GM19438 (cell line): ENCODE results near the gene CBX2.
"Not testable (repeated sequence)": the region's sequence is repeated elsewhere in the genome, so short reads cannot be mapped to it uniquely, and the experiment has no call there.

ENCODE experiments used
- ATAC-seq: cut with Tn5 transposase; IDR thresholded peaks from one replicate; pipeline ENCODE4 v1.9.1; 2021; ENCODE audit warnings: low read depth; ENCODE audit not compliant: unreplicated experiment

The CBX2 gene

DNA sequence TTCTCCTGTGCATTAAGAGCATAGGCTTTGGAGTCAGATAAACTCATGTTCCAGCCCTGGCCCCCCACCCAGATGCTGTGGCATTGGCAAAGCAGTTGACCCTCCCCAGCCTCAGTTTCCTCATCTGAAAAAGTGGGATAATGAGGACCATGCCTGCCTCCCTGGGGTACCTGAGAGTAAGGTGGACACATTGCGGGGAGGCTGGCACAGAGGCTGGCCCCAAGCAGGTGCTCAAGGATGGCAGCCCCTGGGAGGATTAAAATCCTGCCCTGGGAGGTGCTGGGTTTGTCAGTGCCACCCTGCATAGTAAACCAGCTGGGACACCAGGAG lies 35.4 kb upstream of the CBX2 start:
- ATAC-seq = no peak

DNA sequence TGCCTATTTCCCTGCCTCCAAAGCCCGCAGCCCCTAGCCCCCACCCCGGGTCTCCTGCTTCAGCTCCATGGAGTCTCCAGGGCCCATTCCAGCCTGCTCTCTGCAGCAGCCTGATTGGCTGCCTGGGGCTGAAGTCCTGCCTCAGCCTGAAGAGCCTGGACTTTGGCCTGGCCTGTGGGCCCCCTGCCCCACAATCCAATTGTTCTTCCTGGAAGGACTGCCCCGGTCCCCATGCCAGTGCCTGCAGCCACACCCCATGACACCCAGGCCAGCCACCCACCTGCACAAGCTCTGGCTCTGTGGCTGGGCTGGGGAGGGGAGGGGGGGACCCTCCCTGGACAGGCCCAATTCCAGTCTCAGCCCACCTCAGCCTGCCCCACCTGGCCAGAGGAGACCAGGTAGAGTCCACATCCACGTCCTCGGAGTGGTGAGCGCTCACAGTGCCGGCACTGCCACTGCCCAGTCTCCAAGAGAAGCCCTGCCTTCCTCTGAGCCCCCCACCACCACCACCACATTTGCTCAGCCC lies 34.9 kb upstream of the CBX2 start:
- no peak for ATAC-seq

DNA sequence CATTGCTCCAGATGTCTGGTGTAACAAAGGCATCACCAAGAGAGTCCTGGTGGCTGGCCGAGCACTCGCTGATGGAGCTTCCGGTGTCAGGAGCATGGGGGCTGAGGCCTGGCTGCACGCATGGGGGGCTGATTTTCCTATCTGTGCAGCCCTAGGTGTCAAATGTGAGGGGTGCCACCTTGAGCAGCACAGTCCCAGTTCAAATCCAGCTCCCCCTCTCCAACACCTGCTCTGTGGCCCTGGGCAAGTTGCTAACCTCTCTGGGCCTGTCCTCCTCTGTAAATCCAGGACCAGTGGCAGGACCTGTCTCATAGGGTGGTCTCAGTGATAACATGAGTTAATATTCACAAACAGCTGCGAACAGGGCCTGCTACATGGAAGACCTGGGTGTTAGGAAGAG lies 34.3 kb upstream of the CBX2 start:
- no peak for ATAC-seq

DNA sequence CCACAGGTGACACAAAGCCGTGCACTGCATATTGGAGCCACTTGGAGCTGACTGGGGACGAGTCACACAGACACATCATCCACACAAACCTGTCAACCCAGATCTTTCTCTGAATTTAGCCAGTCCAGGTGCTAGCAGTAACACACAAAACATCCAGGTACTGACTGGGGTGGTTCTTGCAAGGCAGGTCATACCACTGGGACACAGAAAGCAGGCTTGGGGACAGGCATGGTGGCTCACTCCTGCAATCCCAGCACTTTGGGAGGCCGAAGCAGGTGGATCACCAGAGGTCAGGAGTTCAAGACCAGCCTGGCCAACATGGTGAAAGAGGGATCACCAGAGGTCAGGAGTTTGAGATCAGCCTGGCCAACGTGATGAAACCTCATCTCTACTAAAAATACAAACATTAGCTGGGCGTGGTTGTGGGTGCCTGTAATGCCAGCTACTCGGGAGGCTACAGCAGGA lies 32.3 kb upstream of the CBX2 start:
- no peak for ATAC-seq

DNA sequence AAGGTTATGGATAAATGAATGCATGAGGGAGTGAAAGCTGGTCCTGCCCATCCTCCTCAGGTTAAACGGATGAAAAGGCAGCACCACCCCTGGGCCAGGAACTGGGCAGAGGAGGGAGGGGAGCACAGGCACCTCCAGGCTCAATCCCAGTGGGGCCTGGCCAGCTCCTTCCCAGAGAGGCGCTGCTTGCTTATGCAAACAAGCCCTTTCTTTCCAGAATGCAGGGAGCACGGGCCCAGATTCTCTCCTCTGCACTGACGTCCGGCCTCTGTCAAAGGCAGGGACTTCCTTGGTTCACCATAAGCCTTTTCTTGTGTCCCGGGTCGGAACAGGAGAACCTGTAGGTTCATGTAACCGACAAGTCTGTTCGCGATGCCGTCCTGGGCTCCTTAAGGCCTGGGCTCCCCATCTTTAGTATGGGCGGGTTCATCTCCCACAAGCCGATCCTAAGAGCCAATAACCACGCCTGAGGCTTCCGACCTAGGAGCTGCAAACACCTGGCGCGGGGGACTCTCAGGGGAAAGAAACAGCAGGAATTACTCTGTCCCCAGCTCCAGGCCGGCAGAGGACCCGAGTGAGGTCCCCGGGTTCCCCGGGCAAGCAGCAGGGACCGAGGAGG lies 30.9 kb upstream of the CBX2 start:
- ATAC-seq = no peak

DNA sequence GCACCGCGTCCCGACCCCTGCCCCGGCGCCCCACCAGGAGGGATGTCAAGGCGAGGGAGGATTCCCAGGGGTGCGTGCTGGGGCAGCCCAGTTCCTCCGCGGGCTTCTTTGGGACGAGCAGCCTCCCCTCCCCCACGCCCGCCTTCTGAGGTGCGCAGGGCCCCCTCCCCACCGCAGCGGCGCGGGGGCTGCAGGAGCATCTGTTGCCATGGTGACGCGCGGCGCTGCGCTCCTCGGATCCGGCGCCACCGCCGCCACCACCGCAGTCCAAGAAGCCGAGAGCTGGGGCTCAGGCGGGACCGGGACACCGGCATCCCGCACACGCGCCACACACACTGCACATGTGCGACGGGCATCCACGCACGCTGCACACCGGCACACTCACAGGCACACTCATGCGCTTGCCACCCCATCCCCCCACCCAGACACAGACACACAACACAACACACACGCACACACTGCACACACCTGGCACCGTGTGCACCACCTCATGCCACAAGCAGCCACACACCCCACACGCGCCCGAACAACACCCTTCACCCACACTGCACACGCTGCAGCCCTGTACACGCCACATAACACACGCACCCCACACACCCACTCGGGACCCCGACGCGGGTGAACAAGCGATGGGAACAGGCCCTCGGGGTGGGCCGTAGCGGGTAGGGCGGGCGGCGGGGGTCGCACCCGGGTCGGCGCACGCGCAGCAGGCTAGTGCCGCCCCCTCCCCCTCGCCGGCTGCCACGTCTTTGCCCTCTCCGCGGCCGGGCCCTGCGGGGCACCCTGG lies 30.2 kb upstream of the CBX2 start:
- no peak for ATAC-seq

DNA sequence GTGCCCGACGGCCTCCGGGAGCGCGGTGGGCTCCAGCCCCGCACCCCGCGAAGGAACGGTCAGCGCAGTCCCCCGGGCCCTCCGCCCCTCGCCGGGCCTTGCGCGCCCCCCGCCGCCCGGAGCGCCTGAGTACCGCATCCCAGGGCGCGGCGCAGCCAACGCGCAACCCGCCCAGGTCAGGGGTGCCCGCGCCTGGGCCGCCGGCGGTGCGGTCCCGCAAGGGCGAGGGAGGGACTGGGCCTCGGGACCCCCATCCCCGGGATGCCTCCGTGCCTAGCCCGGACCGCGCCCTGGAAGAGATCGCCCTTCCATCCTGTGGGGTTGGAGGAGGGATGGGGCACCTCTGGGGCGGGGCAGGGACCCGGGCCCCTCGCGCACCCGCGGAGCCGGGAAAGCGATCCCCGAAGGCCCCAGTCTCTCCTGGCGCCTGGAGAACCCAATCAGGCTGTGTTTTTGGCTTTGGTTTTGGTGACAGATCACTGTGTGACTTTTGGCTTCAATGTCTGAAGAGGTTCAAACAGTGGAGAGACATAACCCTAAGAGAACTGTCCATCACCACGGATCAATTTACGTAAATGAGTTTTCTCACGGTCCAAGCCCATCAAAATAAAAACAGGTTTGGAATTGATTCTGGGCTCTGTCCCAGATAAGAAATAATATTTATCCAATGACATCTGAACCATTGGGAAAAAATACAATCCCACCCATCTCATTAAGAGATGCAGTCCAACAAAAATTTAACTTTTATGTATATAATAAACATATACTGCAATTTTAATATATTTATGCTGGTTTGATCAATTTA lies 29.5 kb upstream of the CBX2 start:
- ATAC-seq = no peak

DNA sequence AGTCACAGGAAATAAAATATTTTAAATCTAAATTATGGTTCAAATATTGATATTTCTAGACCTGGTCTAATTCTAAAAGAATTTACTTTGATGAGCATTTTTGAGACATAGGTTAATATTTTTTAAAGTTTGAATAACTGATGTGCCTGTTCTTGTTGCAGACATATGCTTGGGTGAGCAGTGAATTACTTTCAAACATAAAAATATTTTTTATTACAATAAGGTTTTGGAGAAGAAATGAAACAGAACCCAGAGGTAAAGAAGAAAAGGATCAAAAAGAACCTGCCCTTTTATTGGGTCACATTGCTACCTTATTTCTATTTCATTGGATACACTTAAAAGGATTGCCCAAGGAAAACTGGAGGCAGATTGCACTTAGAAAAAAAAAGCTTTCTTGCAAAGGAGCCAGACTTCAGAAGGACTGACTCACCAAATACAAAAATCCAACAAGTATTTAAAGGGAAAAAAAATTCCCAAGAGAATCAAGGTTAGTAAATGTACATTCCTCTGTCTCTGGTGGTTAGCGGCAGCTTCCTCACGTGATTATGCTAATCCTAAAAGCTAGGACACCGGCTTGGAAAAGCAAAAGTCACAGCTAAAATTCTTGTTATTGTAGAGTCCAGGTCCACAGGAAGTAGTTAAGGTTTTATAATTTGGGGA lies 28.7 kb upstream of the CBX2 start:
- ATAC-seq = no peak

DNA sequence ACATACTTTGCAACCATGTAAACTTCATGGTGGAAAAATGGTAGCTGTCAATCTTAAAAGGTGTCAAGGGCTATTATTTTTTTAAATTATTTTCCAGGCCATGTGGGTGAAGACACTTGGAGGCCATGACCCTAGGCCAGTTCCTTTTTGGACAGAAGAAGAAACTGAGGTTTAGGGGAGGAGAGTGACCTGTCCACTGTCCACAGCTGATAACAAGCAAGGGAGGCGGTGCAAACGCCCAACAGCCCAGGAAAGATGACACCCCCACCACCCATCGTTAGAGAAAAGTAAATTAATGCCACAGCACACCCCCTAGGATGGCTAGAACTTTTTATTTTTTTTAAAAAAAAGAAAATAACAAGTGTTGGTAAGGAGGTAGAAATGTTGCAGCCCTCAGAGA lies 28.0 kb upstream of the CBX2 start:
- no peak for ATAC-seq

DNA sequence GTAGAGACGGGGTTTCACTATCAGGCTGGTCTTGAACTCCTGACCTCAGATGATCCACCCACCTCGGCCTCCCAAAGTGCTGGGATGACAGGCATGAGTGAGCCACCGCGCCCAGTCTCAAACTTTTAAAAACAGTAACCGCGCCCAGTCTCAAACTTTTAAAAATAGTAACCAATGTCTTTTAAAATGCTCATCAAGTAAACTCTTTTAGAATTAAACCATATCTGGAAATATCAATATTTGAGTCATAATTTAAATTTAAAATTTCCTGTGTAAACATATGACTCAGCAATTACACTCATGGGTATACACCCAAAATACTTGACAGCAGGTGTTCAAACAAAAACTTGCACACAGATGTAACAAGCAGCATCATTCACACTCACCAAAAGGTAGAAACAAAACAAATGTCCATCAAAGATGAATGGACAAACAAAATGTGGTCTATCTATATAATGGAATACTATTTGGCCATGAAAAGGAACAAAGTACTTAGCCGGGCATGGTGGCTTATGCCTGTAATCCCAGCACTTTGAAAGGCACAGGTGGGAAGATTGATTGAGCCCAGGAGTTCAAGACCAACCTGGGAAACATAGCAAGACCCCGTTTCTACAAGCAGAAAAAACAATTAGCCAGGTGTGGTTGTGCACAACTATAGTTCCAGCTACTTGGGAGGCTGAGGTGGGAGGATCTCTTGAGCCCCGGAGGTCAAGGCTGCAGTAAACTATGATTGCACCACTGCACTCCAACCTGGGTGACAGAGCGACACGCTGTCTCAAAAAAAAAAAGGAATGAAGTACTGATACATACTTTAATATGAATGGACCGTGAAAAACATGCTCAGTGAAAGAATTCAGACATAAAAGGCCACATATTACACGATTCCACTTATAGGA lies 27.1 kb upstream of the CBX2 start:
- ATAC-seq = no peak

DNA sequence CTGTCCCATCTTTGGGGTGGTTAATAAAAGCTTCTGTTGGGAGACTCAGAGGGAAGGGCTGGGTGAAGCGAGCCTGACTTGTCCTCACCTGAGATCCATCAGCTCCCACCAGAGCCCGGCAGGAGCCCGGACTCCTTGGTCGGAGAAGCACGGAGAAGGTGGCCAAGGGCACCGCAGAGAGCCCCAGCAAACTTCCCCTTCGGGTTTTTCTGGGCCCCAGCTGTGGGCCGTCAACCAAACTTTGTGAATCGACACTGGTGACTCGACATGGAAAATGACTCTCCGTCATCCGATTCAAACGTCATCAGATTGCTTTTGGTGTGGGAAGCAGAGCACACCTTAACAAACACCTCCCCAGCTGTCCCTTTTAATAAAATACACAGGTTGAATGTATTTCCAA lies 25.8 kb upstream of the CBX2 start:
- ATAC-seq = no peak

DNA sequence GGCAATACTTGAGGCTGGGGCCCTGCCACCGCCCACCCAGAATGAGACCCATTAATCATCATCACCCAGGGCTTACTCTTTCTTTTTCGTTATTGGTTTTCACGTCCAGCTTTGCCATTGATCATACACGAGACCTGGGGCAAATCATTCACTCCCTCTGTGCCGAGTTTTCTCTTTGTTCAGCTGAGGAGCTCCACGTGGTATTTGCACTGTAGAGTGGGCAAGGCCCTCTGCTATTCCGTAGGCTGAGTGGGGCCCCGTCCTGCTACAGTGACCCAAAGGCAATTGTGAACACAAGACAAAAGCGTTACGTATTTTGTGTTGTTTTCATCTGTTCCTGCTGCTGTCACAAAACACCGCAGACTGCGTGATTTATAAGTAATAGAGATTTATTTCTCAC lies 23.6 kb upstream of the CBX2 start:
- ATAC-seq = no peak

DNA sequence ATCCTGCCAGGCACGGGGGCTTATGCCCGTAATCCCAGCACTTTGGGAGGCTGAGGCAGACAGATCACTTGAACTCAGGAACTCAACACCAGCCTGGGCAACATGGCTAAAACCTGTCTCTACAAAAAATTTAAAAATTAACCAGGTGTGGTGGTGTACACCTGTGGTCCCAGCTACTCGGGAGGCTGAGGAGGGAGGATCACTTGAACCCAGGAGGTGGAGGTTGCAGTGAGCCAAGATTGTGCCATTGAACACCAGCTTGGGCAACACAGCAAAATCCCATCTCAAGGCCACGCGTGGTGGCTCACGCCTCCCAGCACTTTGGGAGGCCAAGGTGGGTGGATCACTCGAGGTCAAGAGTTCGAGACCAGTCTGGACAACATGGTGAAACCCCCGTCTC lies 23.0 kb upstream of the CBX2 start:
- ATAC-seq = not testable (repeated sequence)

DNA sequence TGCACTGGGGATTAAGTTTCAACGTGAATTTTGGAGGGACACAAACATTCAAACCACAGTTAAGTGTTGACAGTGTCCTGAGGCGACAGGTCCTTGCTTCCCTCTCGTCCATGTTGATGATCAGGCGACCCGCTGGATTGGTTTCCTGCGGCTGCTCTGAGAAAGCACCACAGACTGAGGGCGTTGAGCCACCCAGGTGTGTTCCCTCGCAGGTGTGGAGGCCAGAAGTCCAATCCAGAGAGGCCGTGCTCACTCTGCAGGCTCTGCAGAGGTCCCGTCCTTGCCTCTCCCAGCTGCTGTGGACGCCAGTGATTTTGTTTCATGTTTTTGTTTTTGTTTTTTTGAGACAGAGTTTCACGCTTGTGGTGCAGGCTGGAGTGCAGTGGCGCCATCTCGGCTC lies 22.4 kb upstream of the CBX2 start:
- ATAC-seq = no peak

DNA sequence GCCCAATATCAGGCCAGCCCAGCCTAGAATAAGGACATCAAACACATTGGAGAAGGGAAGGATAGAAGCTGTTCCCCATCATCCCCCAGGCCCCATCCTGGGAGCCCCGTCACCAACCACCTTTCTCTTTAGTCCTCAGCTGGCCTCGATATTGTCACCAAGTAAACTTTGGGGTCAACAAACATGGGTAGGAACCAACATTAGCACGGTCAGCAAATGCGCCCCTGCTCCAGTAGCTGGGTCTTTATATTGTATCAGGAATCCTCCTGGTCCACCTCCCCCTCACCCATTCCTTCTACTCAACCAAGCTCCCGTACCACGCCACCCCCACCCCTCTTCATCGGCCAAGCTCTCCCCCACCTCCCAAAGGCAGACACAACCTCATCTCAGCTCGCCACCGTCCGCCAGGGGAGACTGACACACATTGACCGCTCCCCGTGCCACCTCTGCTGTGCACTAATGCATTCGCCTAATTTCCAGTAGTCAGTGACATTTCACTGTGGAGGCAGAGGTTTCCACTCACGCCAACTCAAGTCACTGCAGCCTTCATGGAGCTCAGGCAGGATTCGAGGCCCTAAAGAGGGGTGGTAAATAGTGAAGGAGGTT lies 20.7 kb upstream of the CBX2 start:
- ATAC-seq = no peak

DNA sequence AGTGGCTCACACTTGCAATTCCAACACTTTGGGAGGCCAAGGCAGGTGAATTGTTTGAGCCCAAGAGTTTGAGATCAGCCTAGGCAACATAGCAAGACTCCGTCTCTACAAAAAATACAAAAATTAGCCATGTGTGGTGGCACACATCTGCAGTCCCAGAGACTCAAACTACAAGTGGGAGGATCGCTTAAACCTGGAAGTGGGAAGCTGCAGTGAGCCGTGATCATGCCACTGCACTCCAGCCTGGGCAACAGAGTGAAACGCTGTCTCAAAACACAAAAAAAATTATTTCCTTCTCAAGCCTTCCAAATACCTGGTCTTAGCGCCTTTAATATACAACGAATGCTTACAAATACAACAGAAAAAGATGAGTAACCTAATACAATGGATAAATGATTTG lies 19.7 kb upstream of the CBX2 start:
- no peak for ATAC-seq

DNA sequence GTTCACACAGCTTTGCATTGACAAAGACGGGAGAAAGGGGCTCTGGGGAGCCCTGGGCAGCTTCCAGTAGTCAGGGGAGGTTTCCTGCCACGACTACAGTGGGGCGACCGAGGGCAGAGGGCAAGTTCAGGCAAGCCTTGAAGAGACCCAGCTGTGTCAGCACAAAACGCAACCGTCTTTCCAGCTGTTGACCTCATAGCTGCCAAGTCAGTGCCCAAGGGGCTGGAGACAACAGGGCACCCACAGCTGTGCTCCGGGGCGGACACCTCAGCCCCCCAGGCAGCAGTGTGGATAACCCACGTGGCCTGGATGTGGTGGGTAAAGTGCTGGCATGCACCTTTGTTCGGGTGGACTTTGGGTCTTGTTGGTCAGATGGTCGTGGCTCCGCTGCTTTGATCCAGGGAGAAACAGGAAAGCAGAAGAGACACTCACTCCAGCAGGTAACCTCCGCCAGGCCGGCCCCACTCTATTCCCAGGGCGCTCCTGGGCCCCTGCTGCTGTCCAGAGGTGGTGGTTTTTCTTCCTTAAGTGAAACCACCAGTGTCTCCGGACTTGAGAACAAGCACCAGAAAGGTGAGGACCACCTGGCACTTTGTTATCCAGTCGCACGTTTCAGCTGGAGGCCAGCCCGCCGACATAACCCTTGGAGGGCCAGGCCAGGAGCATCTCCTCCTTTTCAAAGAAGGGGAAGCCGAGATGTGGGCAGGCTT lies 17.6 kb upstream of the CBX2 start:
- no peak for ATAC-seq

DNA sequence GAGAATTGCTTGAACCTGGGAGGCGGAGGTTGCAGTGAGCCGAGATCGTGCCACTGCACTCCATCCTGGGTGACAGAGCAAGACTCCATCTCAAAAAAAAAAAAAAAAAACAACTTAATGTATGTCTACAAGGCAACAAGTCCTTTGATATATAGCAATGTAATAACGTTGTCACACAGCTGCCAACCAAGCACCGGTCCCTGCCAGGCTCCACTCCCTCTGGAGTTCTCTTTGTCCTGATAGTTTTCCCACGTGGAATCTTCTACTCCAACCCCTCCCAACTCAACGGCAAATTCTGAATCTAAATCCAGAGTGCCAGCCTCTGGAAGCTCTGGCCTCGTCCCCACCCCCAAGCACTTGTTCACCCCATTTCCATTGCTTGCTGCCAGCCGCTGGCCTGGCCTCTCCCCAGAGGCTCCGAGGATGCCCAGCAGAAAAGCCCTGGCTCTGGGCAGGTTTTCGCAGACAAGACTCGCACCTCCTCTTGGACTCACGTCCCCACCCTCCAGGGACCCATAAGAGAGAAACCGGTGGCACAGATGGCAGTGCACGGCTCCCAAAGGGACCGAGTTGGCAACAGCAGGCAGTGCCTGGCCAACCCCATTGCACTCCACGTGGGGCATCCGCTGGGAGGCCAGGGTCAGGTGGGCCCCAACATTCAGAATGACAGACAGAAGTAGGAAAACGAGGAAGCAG lies 15.9 kb upstream of the CBX2 start:
- no peak for ATAC-seq
